ENCODE data around the gene NOC2L.

Gene NOC2L

GRCh38 chr1:913491-914130 is 45.4 kb downstream of the NOC2L start:
- DNase-seq = no peak

GRCh38 chr1:912740-913301 is 46.2 kb downstream of the NOC2L start:
- DNase-seq = no peak

- DNase-seq = no peak
Measured at GRCh38 chr1:911875-912739, 46.9 kb downstream of the NOC2L start.

- no peak for DNase-seq
Measured at GRCh38 chr1:910881-911721, 48.0 kb downstream of the NOC2L start.

GRCh38 chr1:910311-910880 is 48.7 kb downstream of the NOC2L start:
- DNase-seq = no peak

GRCh38 chr1:909861-910310 is 49.2 kb downstream of the NOC2L start:
- DNase-seq = no peak

GRCh38 chr1:908661-909060 is 50.4 kb downstream of the NOC2L start:
- DNase-seq = no peak

GRCh38 chr1:907611-908451 is 51.2 kb downstream of the NOC2L start:
- no peak for DNase-seq

GRCh38 chr1:906600-907420 is 52.2 kb downstream of the NOC2L start:
- no peak for DNase-seq

GRCh38 chr1:905811-906599 is 53.1 kb downstream of the NOC2L start:
- DNase-seq = no peak

- DNase-seq = no peak
Measured at GRCh38 chr1:905071-905749, 53.8 kb downstream of the NOC2L start.

GRCh38 chr1:904310-904950 is 54.6 kb downstream of the NOC2L start:
- no peak for DNase-seq

- no peak for DNase-seq
Measured at GRCh38 chr1:903721-904271, 55.3 kb downstream of the NOC2L start.

- no peak for DNase-seq
Measured at GRCh38 chr1:903305-903704, 55.8 kb downstream of the NOC2L start.

- DNase-seq = no peak
Measured at GRCh38 chr1:902802-903201, 56.3 kb downstream of the NOC2L start.

GRCh38 chr1:901108-901859 is 57.8 kb downstream of the NOC2L start:
- DNase-seq = no peak

- DNase-seq = no peak
Measured at GRCh38 chr1:899636-900317, 59.3 kb downstream of the NOC2L start.

All from NCI-H524 treated with DMSO at 0.1 percent for 48 hours (cell line).